ENCODE results near the gene WDFY4.
A peak's percentile ranks its signal among the peaks of the same experiment; 100 is the strongest.

Gene WDFY4

GRCh38 chr10:48872234-48872633 lies 187.6 kb downstream of the WDFY4 start (continued):
- TF ChIP-seq PRDM10 (tag by site-specific recombination; IDR thresholded peaks at IDR 0.05) = no peak

- Histone ChIP-seq H3K36me3 (ENCODE audit: control insufficient read depth in 2 of 2, insufficient read depth in 1 of 2, low read length in 2 of 2) (no peaks in the 10 kb centered on the region), H3K4me1 (ENCODE audit: control insufficient read depth, insufficient read depth, low read length) (no peaks in the 10 kb centered on the region), H3K4me3 (ENCODE audit: low read depth, low read length) (no peak overlapping the region), H3K27ac (ENCODE audit: extremely low read depth, low read depth, low read length) (no peak overlapping the region), H3K9me3 (ENCODE audit: control insufficient read depth, insufficient read depth, low read depth, low read length) (no peaks in the 10 kb centered on the region)
- CTCF ChIA-PET = no interaction called here
- no peak for TF ChIP-seq ZNF221 (tag by site-specific recombination; IDR thresholded peaks at IDR 0.05; ENCODE audit: borderline replicate concordance)
- no peak for TF ChIP-seq RBAK (tag by site-specific recombination; IDR thresholded peaks at IDR 0.05)
- TF ChIP-seq HIC1 (tag by site-specific recombination; IDR thresholded peaks at IDR 0.05) = no peak
- TF ChIP-seq ZNF549 (tag by site-specific recombination; IDR thresholded peaks at IDR 0.05) = no peak
- POLR2A ChIA-PET = no interaction called here
These were observed 193.4 kb downstream of the WDFY4 start for GRCh38 chr10:48878091-48878490.

- H3K4me3 ChIP-seq (ENCODE audit: low read depth, low read length) = no peak overlapping the region
- TF ChIP-seq ZNF133 (tag by site-specific recombination; IDR thresholded peaks at IDR 0.05) = no peak
- no peak for TF ChIP-seq BCL11A (tag by site-specific recombination; IDR thresholded peaks at IDR 0.05; ENCODE audit: low read depth)
- no peak for TF ChIP-seq OSR2 (tag by site-specific recombination; IDR thresholded peaks at IDR 0.05)
- TF ChIP-seq ZSCAN18 (tag by site-specific recombination; IDR thresholded peaks at IDR 0.05) = no peak
- no peaks in the 10 kb centered on the region for H3K9me3 ChIP-seq (ENCODE audit: control insufficient read depth, insufficient read depth, low read depth, low read length)
- H3K36me3 ChIP-seq (ENCODE audit: control insufficient read depth in 2 of 2, insufficient read depth in 1 of 2, low read length in 2 of 2) = no peaks in the 10 kb centered on the region
- POLR2A ChIA-PET = no interaction called here
- CTCF ChIA-PET = interaction anchor here (0.5 to 1.4 kb wide), 2 partner anchors 223 to 631 kb away, joined by 3 to 6 read pairs; no protein-coding TSS in a partner anchor
- no peak overlapping the region for H3K27ac ChIP-seq (ENCODE audit: extremely low read depth, low read depth, low read length)
- no peaks in the 10 kb centered on the region for H3K4me1 ChIP-seq (ENCODE audit: control insufficient read depth, insufficient read depth, low read length)
These were observed 194.8 kb downstream of the WDFY4 start for GRCh38 chr10:48879451-48879850.

- TF ChIP-seq ZNF10 (tag by site-specific recombination; IDR thresholded peaks at IDR 0.05) (no peak), ZNF654 (tag by site-specific recombination; IDR thresholded peaks at IDR 0.05; ENCODE audit: low read depth) (no peak), ZNF132 (tag by site-specific recombination; IDR thresholded peaks at IDR 0.05; ENCODE audit: borderline replicate concordance) (no peak), ZNF645 (tag by site-specific recombination; IDR thresholded peaks at IDR 0.05) (no peak), ZNF768 (tag by site-specific recombination; IDR thresholded peaks at IDR 0.05) (no peak), SCRT1 (tag by site-specific recombination; IDR thresholded peaks at IDR 0.05; ENCODE audit: borderline replicate concordance) (no peak), ZIC2 (tag by site-specific recombination; IDR thresholded peaks at IDR 0.05) (peak; percentile 93), KLF9 (tag by site-specific recombination; IDR thresholded peaks at IDR 0.05; ENCODE audit: low read depth) (no peak), GLIS1 (tag by site-specific recombination; IDR thresholded peaks at IDR 0.05) (peak; percentile 24; the same call in 1 of the 2 replicates), ZBTB1 (tag by site-specific recombination; IDR thresholded peaks at IDR 0.05) (no peak), OSR2 (tag by site-specific recombination; IDR thresholded peaks at IDR 0.05) (no peak)
- H3K4me3 ChIP-seq (ENCODE audit: low read depth, low read length) = no peak overlapping the region
- no peaks in the 10 kb centered on the region for H3K4me1 ChIP-seq (ENCODE audit: control insufficient read depth, insufficient read depth, low read length)
- H3K9me3 ChIP-seq (ENCODE audit: control insufficient read depth, insufficient read depth, low read depth, low read length) = no peaks in the 10 kb centered on the region
- ChIA-PET POLR2A (no interaction called here), CTCF (interaction anchor here (0.7 to 1.4 kb wide), 2 partner anchors 222 to 224 kb away, joined by 3 to 6 read pairs; no protein-coding TSS in a partner anchor)
- H3K27ac ChIP-seq (ENCODE audit: extremely low read depth, low read depth, low read length) = no peak overlapping the region
- no peaks in the 10 kb centered on the region for H3K36me3 ChIP-seq (ENCODE audit: control insufficient read depth in 2 of 2, insufficient read depth in 1 of 2, low read length in 2 of 2)
These were observed 195.5 kb downstream of the WDFY4 start for GRCh38 chr10:48880016-48880705.

Data from HEK293 (cell line).